ENCODE data around the gene KLF7.

- TF ChIP-seq CTCF (IDR thresholded peaks at IDR 0.05) = no peak
- no peak for TF ChIP-seq POLR2A (IDR thresholded peaks at IDR 0.05)
Measured at GRCh38 chr2:207041279-207041678, 124.5 kb downstream of the KLF7 start.
